B cell (primary cell): Measurements from ENCODE around the gene LIMD2.

Experiments
- EZH2 ChIP-seq: IDR thresholded peaks from 2 replicates; pipeline ENCODE4 v1.6.1; 2012; ENCODE audit warnings: borderline replicate concordance, low read depth, mild to moderate bottlenecking, moderate library complexity, low read length; ENCODE audit not compliant: insufficient read depth, poor library complexity, severe bottlenecking
- TF ChIP-seq, protein P1 (sequence below): fragments of 200-600 bp; IDR thresholded peaks from one replicate; pipeline ENCODE4 v1.8.0; 2022; ENCODE audit warnings: antibody characterized with exemption, mild to moderate bottlenecking

GRCh38 chr17:63698886-63699637 lies 863 bp downstream of the LIMD2 start:
- TF ChIP-seq, protein P1, sequence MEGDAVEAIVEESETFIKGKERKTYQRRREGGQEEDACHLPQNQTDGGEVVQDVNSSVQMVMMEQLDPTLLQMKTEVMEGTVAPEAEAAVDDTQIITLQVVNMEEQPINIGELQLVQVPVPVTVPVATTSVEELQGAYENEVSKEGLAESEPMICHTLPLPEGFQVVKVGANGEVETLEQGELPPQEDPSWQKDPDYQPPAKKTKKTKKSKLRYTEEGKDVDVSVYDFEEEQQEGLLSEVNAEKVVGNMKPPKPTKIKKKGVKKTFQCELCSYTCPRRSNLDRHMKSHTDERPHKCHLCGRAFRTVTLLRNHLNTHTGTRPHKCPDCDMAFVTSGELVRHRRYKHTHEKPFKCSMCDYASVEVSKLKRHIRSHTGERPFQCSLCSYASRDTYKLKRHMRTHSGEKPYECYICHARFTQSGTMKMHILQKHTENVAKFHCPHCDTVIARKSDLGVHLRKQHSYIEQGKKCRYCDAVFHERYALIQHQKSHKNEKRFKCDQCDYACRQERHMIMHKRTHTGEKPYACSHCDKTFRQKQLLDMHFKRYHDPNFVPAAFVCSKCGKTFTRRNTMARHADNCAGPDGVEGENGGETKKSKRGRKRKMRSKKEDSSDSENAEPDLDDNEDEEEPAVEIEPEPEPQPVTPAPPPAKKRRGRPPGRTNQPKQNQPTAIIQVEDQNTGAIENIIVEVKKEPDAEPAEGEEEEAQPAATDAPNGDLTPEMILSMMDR = no peak
- no peak for TF ChIP-seq EZH2
